DOHH2 (cell line): ENCODE results near the gene SPATA33.

Experiments used
- CTCF ChIP-seq: fragments of 200-600 bp; sonication (generic); IDR thresholded peaks from one replicate; pipeline ENCODE4 v1.5.1; 2014; ENCODE audit warnings: antibody characterized with exemption, mild to moderate bottlenecking, low read depth, low read length; ENCODE audit not compliant: poor library complexity, severe bottlenecking
- EZH2phosphoT487 ChIP-seq: fragments of 200-600 bp; sonication (generic); IDR thresholded peaks from 2 replicates; pipeline ENCODE4 v1.6.1; 2017; ENCODE audit warnings: borderline replicate concordance, mild to moderate bottlenecking, antibody characterized with exemption, low read length, moderate library complexity, mixed read lengths

- TF ChIP-seq CTCF (no peak), EZH2phosphoT487 (no peak)
Measured at GRCh38 chr16:89705006-89705405, 47.4 kb downstream of the SPATA33 start.
